Caco-2 (cell line): Measurements from ENCODE around the gene NMB. TPM values are rescaled to one million over a fixed set of nuclear protein-coding genes. Genes with fewer than 3 reads are reported as not detected.

Source experiments
- BruUV-seq: library from RNA; stranded (reverse); fragments of 400-500 nt; replicated peaks from 2 replicates; lab custom pipeline; 2021; lab: Mats Ljungman, UMichigan
- CTCF ChIA-PET: fragments of 300-600 bp; sonication (Branson Sonifier 250); formaldehyde crosslinking; loops from one replicate; lab custom pipeline; 2022; ENCODE audit warnings: antibody characterized with exemption; lab: Charles Lee
- POLR2A ChIA-PET: fragments of 300-600 bp; sonication (Branson Sonifier 250); formaldehyde crosslinking; loops from one replicate; lab custom pipeline; 2022; ENCODE audit warnings: antibody characterized with exemption; lab: Charles Lee
- DNase-seq, 2 experiments: peaks; one replicate each; pipeline versions ENCODE4 v3.0.0 to v3.0.0-alpha.2; 2020 to 2022
- H3K27me3 ChIP-seq: replicated peaks from 2 replicates; pipeline ENCODE4 v1.6.0; 2011; ENCODE audit warnings: low read length; ENCODE audit not compliant: control insufficient read depth, insufficient read depth
- H3K36me3 ChIP-seq: 2 replicates; pipeline ENCODE4 v1.5.1; 2011; ENCODE audit warnings: low read length; ENCODE audit not compliant: control insufficient read depth, insufficient read depth
- H3K4me1 ChIP-seq: fragments of 250-450 bp; sonication (Bioruptor Pico); 2 replicates; pipeline ENCODE4 v1.5.1; 2020; ENCODE audit warnings: mild to moderate bottlenecking
- H3K4me3 ChIP-seq: 2 replicates; pipeline ENCODE4 v1.5.1; 2011; ENCODE audit warnings: low read depth, mild to moderate bottlenecking, control low read depth, low read length
- H3K9me3 ChIP-seq: fragments of 250-450 bp; sonication (Bioruptor Pico); 2 replicates; pipeline ENCODE4 v1.5.1; 2020; ENCODE audit warnings: mild to moderate bottlenecking, moderate library complexity
- H3K27ac Mint-ChIP-seq: one replicate; pipeline ENCODE4 v1.8.0; 2022; ENCODE audit warnings: mixed read lengths; ENCODE audit not compliant: unreplicated experiment
- H3K27me3 Mint-ChIP-seq: one replicate; pipeline ENCODE4 v1.8.0; 2022; ENCODE audit warnings: mixed read lengths; ENCODE audit not compliant: insufficient read depth, unreplicated experiment
- H3K36me3 Mint-ChIP-seq: one replicate; pipeline ENCODE4 v1.8.0; 2022; ENCODE audit warnings: mild to moderate bottlenecking, mixed read lengths; ENCODE audit not compliant: insufficient read depth, unreplicated experiment
- H3K4me1 Mint-ChIP-seq: one replicate; pipeline ENCODE4 v1.8.0; 2022; ENCODE audit warnings: low read depth, mixed read lengths; ENCODE audit not compliant: unreplicated experiment
- H3K4me3 Mint-ChIP-seq: one replicate; pipeline ENCODE4 v1.8.0; 2022; ENCODE audit warnings: mild to moderate bottlenecking, moderate library complexity, mixed read lengths; ENCODE audit not compliant: unreplicated experiment
- H3K9me3 Mint-ChIP-seq: one replicate; pipeline ENCODE4 v1.8.0; 2022; ENCODE audit warnings: mixed read lengths; ENCODE audit not compliant: unreplicated experiment
- CTCF ChIP-seq, 2 experiments: fragments of 200-600 bp in 1 of 2; IDR thresholded peaks; 1 replicate in 1 of 2; 2 replicates in 1 of 2; pipeline versions ENCODE4 v1.5.1 to v1.8.0; 2011 to 2022; ENCODE audit warnings: antibody characterized with exemption in 1 of 2, control low read depth in 1 of 2, inconsistent platforms in 1 of 2, low read depth in 1 of 2, low read length in 1 of 2, mild to moderate bottlenecking in 1 of 2, moderate library complexity in 1 of 2; ENCODE audit not compliant: insufficient read depth in 1 of 2, severe bottlenecking in 1 of 2, unreplicated experiment in 1 of 2
- intact Hi-C: fragments of 100-400 bp; cut with micrococcal nuclease; formaldehyde crosslinking; loops from one replicate; pipeline ENCODE4 v1.10.0; 2022; ENCODE audit not compliant: unreplicated experiment
- total RNA-seq: library from RNA; stranded (reverse); gene quantifications from 2 replicates; pipeline ENCODE4 v1.2.3, GENCODE V29; 2022

The NMB gene
- total RNA-seq, 1 experiment from 2014 or later = 8.6 TPM

GRCh38 chr15:84621358-84621979 lies 36.5 kb downstream of the NMB start:
- Histone ChIP-seq H3K27me3 (no peaks in the 10 kb centered on the region), H3K4me3 (no peak overlapping the region), H3K9me3 (peaks cover 20% of the 10 kb centered on the region), H3K4me1 (no peaks in the 10 kb centered on the region), H3K36me3 (peaks cover 7% of the 10 kb centered on the region)
- Mint-ChIP-seq H3K4me1 (no peaks in the 10 kb centered on the region), H3K9me3 (peaks cover 26% of the 10 kb centered on the region), H3K27me3 (no peaks in the 10 kb centered on the region), H3K4me3 (no peak overlapping the region), H3K27ac (no peak overlapping the region), H3K36me3 (peaks cover 30% of the 10 kb centered on the region)
- intact Hi-C loops = no loop called here
- no peak for TF ChIP-seq CTCF (IDR thresholded peaks at IDR 0.05; ENCODE audit: insufficient read depth in 1 of 2, low read depth in 1 of 2, low read length in 1 of 2, severe bottlenecking in 1 of 2, unreplicated experiment in 1 of 2)
- DNase-seq = no peak
- CTCF ChIA-PET = no interaction called here
- POLR2A ChIA-PET = no interaction called here
- no TSS peak for BruUV-seq

- intact Hi-C loops = no loop called here
- no peaks in the 10 kb centered on the region for H3K27me3 Mint-ChIP-seq
- ChIA-PET POLR2A (no interaction called here), CTCF (no interaction called here)
- peaks cover 30% of the 10 kb centered on the region for H3K36me3 Mint-ChIP-seq
- peaks cover 26% of the 10 kb centered on the region for H3K9me3 Mint-ChIP-seq
- H3K4me3 ChIP-seq = no peak overlapping the region
- no peaks in the 10 kb centered on the region for H3K4me1 Mint-ChIP-seq
- BruUV-seq = no TSS peak
- H3K9me3 ChIP-seq = peaks cover 20% of the 10 kb centered on the region
- H3K4me3 Mint-ChIP-seq = no peak overlapping the region
- H3K4me1 ChIP-seq = no peaks in the 10 kb centered on the region
- DNase-seq = no peak
- H3K27ac Mint-ChIP-seq = no peak overlapping the region
- peaks cover 7% of the 10 kb centered on the region for H3K36me3 ChIP-seq
- H3K27me3 ChIP-seq = no peaks in the 10 kb centered on the region
- TF ChIP-seq CTCF (IDR thresholded peaks at IDR 0.05; ENCODE audit: insufficient read depth in 1 of 2, low read depth in 1 of 2, low read length in 1 of 2, severe bottlenecking in 1 of 2, unreplicated experiment in 1 of 2) = no peak
Measured at GRCh38 chr15:84620626-84621025, 37.4 kb downstream of the NMB start.

- Mint-ChIP-seq H3K27ac (no peak overlapping the region), H3K4me1 (peaks cover 7% of the 10 kb centered on the region), H3K9me3 (peaks cover 16% of the 10 kb centered on the region), H3K36me3 (peaks cover 11% of the 10 kb centered on the region), H3K27me3 (no peaks in the 10 kb centered on the region), H3K4me3 (no peak overlapping the region)
- Histone ChIP-seq H3K4me1 (no peaks in the 10 kb centered on the region), H3K4me3 (no peak overlapping the region), H3K36me3 (peaks cover 3% of the 10 kb centered on the region; the same call in 1 of the 2 replicates), H3K9me3 (peaks cover 10% of the 10 kb centered on the region), H3K27me3 (no peaks in the 10 kb centered on the region)
- BruUV-seq = no TSS peak
- CTCF ChIA-PET = no interaction called here
- intact Hi-C loops = no loop called here
- no peak for TF ChIP-seq CTCF (IDR thresholded peaks at IDR 0.05; ENCODE audit: insufficient read depth in 1 of 2, low read depth in 1 of 2, low read length in 1 of 2, severe bottlenecking in 1 of 2, unreplicated experiment in 1 of 2)
- DNase-seq = no peak
- POLR2A ChIA-PET = no interaction called here
Measured at GRCh38 chr15:84616235-84616634, 41.8 kb downstream of the NMB start.
